ENCODE measurements around the gene IRF9.

Gene IRF9

GRCh38 chr14:24207625-24208024, 46.6 kb downstream of the IRF9 start:
- DNase-seq = no peak
- Mint-ChIP-seq H3K4me1 (peaks cover 4% of the 10 kb centered on the region), H3K9me3 (peaks cover 7% of the 10 kb centered on the region), H3K27ac (no peak overlapping the region), H3K4me3 (no peak overlapping the region), H3K27me3 (ENCODE audit: low read depth, poor library complexity) (no peaks in the 10 kb centered on the region), H3K36me3 (ENCODE audit: low read depth) (peaks cover 74% of the 10 kb centered on the region)
- TF ChIP-seq CTCF (IDR thresholded peaks at IDR 0.05) = no peak

GRCh38 chr14:24211311-24211710, 50.2 kb downstream of the IRF9 start:
- TF ChIP-seq CTCF (IDR thresholded peaks at IDR 0.05) = no peak
- H3K27ac Mint-ChIP-seq = peak overlapping the region; percentile 28
- no peak overlapping the region for H3K4me3 Mint-ChIP-seq
- H3K4me1 Mint-ChIP-seq = peaks cover 36% of the 10 kb centered on the region
- H3K9me3 Mint-ChIP-seq = no peaks in the 10 kb centered on the region
- peaks cover 39% of the 10 kb centered on the region for H3K36me3 Mint-ChIP-seq (ENCODE audit: low read depth)
- no peaks in the 10 kb centered on the region for H3K27me3 Mint-ChIP-seq (ENCODE audit: low read depth, poor library complexity)
- DNase-seq = no peak

GRCh38 chr14:24212924-24213865, 52.1 kb downstream of the IRF9 start, which contains the start of gene CHMP4A:
Gene CHMP4A (minus strand): TSS chr14:24213488. CDS start chr14:24213439, 49 bp downstream.
- Mint-ChIP-seq H3K36me3 (ENCODE audit: low read depth) (peaks cover 31% of the 10 kb centered on the region), H3K9me3 (no peaks in the 10 kb centered on the region)
- no peak for TF ChIP-seq CTCF (IDR thresholded peaks at IDR 0.05)

GRCh38 chr14:24213866-24214662, 53.0 kb downstream of the IRF9 start:
- Mint-ChIP-seq H3K4me3 (peak overlapping the region; percentile 92), H3K36me3 (ENCODE audit: low read depth) (peaks cover 31% of the 10 kb centered on the region), H3K4me1 (peaks cover 37% of the 10 kb centered on the region), H3K27ac (peak overlapping the region; percentile 98), H3K27me3 (ENCODE audit: low read depth, poor library complexity) (no peaks in the 10 kb centered on the region), H3K9me3 (no peaks in the 10 kb centered on the region)
- no peak for TF ChIP-seq CTCF (IDR thresholded peaks at IDR 0.05)
- DNase-seq = no peak

More at GRCh38 chr14:24212924-24213865, 52.1 kb downstream of the IRF9 start, which contains the start of gene CHMP4A:
- H3K27me3 Mint-ChIP-seq (ENCODE audit: low read depth, poor library complexity) = no peaks in the 10 kb centered on the region
- peak within 1 kb of the TSS; percentile 92 for H3K4me3 Mint-ChIP-seq
- peak; percentile 93 for DNase-seq
- peak within 1 kb of the TSS; percentile 98 for H3K27ac Mint-ChIP-seq
- peaks cover 37% of the 10 kb centered on the region for H3K4me1 Mint-ChIP-seq

GRCh38 chr14:24215495-24216344, 54.7 kb downstream of the IRF9 start, which contains the start of gene MDP1:
Gene MDP1 (minus strand): TSS chr14:24216066. CDS start chr14:24215955, 111 bp downstream.
- peak; percentile 80 for DNase-seq
- peaks cover 37% of the 10 kb centered on the region for H3K4me1 Mint-ChIP-seq
- H3K27ac Mint-ChIP-seq = peak within 1 kb of the TSS; percentile 98
- peak within 1 kb of the TSS; percentile 92 for H3K4me3 Mint-ChIP-seq
- peaks cover 17% of the 10 kb centered on the region for H3K36me3 Mint-ChIP-seq (ENCODE audit: low read depth)
- peak; percentile 50 for TF ChIP-seq CTCF (IDR thresholded peaks at IDR 0.05)
- no peaks in the 10 kb centered on the region for H3K9me3 Mint-ChIP-seq
- no peaks in the 10 kb centered on the region for H3K27me3 Mint-ChIP-seq (ENCODE audit: low read depth, poor library complexity)
